Measurements from ENCODE around the gene PRPF6. TPM values are rescaled to one million over a fixed set of nuclear protein-coding genes. Genes with fewer than 3 reads are reported as not detected.
A peak's percentile ranks its signal among the peaks of the same experiment; 100 is the strongest.

Gene PRPF6
- polyA plus RNA-seq, 3 donors = 29.1 to 47.7 (median 34.5) TPM

- Histone ChIP-seq H3K4me2 (replicated peaks; ENCODE audit: extremely low read depth, low read length, poor library complexity, severe bottlenecking) (no peak overlapping the region), H3K79me2 (ENCODE audit: insufficient read depth, low read length) (no peaks in the 10 kb centered on the region), H3K4me1 (ENCODE audit: control insufficient read depth in 1 of 2, insufficient read depth in 2 of 2, low read length in 2 of 2) (no peaks in the 10 kb centered on the region), H3K9me3 (replicated peaks in 1 of 2; ENCODE audit: control insufficient read depth in 1 of 2, insufficient read depth in 1 of 2, low read length in 2 of 2) (no peaks in the 10 kb centered on the region), H2AFZ (ENCODE audit: insufficient read depth, low read depth, low read length, poor library complexity, severe bottlenecking) (no peak overlapping the region), H4K20me1 (ENCODE audit: insufficient read depth, low read length) (peaks cover 27% of the 10 kb centered on the region), H3K27me3 (ENCODE audit: control insufficient read depth in 2 of 2, insufficient read depth in 2 of 2, low read length in 2 of 2) (no peaks in the 10 kb centered on the region), H3K9ac (ENCODE audit: insufficient read depth, low read length, poor library complexity, severe bottlenecking) (no peak overlapping the region), H3K27ac (ENCODE audit: low read depth in 1 of 2, low read length in 2 of 2) (no peak overlapping the region), H3K4me3 (replicated peaks in 1 of 3; ENCODE audit: low read depth in 2 of 3, low read length in 3 of 3) (no peak overlapping the region), H3K36me3 (replicated peaks in 1 of 2; ENCODE audit: control insufficient read depth in 1 of 2, insufficient read depth in 2 of 2, low read length in 2 of 2) (peaks cover 77 to 98% of the 10 kb centered on the region in 2 donors)
- intact Hi-C loops (cut with micrococcal nuclease) = no loop called here
- H3K4me1 Mint-ChIP-seq = no peaks in the 10 kb centered on the region
- peak overlapping the region in 3 of 7 donors; percentile 5 to 30 (median 15) for H3K27ac Mint-ChIP-seq
- no peaks in the 10 kb centered on the region for H3K27me3 Mint-ChIP-seq (ENCODE audit: low read depth in 3 of 3)
- H3K4me3 Mint-ChIP-seq = no peak overlapping the region
- 96% methylated on average over 7 of the region's 11 CpGs for WGBS (ENCODE audit: insufficient coverage)
- peaks cover 77 to 98% of the 10 kb centered on the region in 2 donors for H3K36me3 Mint-ChIP-seq
- H3K9me3 Mint-ChIP-seq = no peaks in the 10 kb centered on the region
- no peak for DNase-seq
- TF ChIP-seq, protein P1, sequence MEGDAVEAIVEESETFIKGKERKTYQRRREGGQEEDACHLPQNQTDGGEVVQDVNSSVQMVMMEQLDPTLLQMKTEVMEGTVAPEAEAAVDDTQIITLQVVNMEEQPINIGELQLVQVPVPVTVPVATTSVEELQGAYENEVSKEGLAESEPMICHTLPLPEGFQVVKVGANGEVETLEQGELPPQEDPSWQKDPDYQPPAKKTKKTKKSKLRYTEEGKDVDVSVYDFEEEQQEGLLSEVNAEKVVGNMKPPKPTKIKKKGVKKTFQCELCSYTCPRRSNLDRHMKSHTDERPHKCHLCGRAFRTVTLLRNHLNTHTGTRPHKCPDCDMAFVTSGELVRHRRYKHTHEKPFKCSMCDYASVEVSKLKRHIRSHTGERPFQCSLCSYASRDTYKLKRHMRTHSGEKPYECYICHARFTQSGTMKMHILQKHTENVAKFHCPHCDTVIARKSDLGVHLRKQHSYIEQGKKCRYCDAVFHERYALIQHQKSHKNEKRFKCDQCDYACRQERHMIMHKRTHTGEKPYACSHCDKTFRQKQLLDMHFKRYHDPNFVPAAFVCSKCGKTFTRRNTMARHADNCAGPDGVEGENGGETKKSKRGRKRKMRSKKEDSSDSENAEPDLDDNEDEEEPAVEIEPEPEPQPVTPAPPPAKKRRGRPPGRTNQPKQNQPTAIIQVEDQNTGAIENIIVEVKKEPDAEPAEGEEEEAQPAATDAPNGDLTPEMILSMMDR (IDR thresholded peaks at IDR 0.05) = no peak
Observed at GRCh38 chr20:64001607-64002011, 20.7 kb downstream of the PRPF6 start.

GRCh38 chr20:64003960-64004725 is 23.2 kb downstream of the PRPF6 start:
- Histone ChIP-seq H3K36me3 (replicated peaks in 1 of 2; ENCODE audit: control insufficient read depth in 1 of 2, insufficient read depth in 2 of 2, low read length in 2 of 2) (peaks cover 75 to 98% of the 10 kb centered on the region in 2 donors), H3K4me2 (replicated peaks; ENCODE audit: extremely low read depth, low read length, poor library complexity, severe bottlenecking) (no peak overlapping the region), H3K4me3 (replicated peaks in 1 of 3; ENCODE audit: low read depth in 2 of 3, low read length in 3 of 3) (no peak overlapping the region), H3K4me1 (ENCODE audit: control insufficient read depth in 1 of 2, insufficient read depth in 2 of 2, low read length in 2 of 2) (no peaks in the 10 kb centered on the region), H3K27me3 (ENCODE audit: control insufficient read depth in 2 of 2, insufficient read depth in 2 of 2, low read length in 2 of 2) (no peaks in the 10 kb centered on the region), H3K9me3 (replicated peaks in 1 of 2; ENCODE audit: control insufficient read depth in 1 of 2, insufficient read depth in 1 of 2, low read length in 2 of 2) (peaks cover 0 to 7% of the 10 kb centered on the region in 2 donors), H4K20me1 (ENCODE audit: insufficient read depth, low read length) (peaks cover 35% of the 10 kb centered on the region), H3K79me2 (ENCODE audit: insufficient read depth, low read length) (no peaks in the 10 kb centered on the region), H2AFZ (ENCODE audit: insufficient read depth, low read depth, low read length, poor library complexity, severe bottlenecking) (no peak overlapping the region), H3K9ac (ENCODE audit: insufficient read depth, low read length, poor library complexity, severe bottlenecking) (no peak overlapping the region), H3K27ac (ENCODE audit: low read depth in 1 of 2, low read length in 2 of 2) (no peak overlapping the region)
- TF ChIP-seq, protein P1 (IDR thresholded peaks at IDR 0.05) = no peak
- 100% methylated on average over 7 of the region's 7 CpGs for WGBS (ENCODE audit: insufficient coverage)
- DNase-seq = no peak
- no peak overlapping the region for H3K4me3 Mint-ChIP-seq
- peaks cover 0 to 4% (median 0%) of the 10 kb centered on the region in 3 donors for H3K27me3 Mint-ChIP-seq (ENCODE audit: low read depth in 3 of 3)
- H3K36me3 Mint-ChIP-seq = peaks cover 72 to 96% of the 10 kb centered on the region in 2 donors
- peaks cover 7 to 15% (median 10%) of the 10 kb centered on the region in 7 donors for H3K9me3 Mint-ChIP-seq
- intact Hi-C loops (cut with micrococcal nuclease) = no loop called here
- H3K27ac Mint-ChIP-seq = no peak overlapping the region
- no peaks in the 10 kb centered on the region for H3K4me1 Mint-ChIP-seq

Measured in CD14-positive monocyte (primary cell).